GM12875 (cell line): ENCODE results near the gene HTR6.

Experiments
- H3K4me3 ChIP-seq: one replicate; pipeline ENCODE4 v1.5.1; 2011; ENCODE audit warnings: low read depth, low read length, control low read depth
- TF ChIP-seq, protein P1 (sequence below): IDR thresholded peaks from 2 replicates; pipeline ENCODE4 v1.5.1; 2011; ENCODE audit warnings: low read depth, mild to moderate bottlenecking, control low read depth, inconsistent platforms, low read length, moderate library complexity, borderline replicate concordance; ENCODE audit not compliant: insufficient read depth

Gene HTR6

DNA sequence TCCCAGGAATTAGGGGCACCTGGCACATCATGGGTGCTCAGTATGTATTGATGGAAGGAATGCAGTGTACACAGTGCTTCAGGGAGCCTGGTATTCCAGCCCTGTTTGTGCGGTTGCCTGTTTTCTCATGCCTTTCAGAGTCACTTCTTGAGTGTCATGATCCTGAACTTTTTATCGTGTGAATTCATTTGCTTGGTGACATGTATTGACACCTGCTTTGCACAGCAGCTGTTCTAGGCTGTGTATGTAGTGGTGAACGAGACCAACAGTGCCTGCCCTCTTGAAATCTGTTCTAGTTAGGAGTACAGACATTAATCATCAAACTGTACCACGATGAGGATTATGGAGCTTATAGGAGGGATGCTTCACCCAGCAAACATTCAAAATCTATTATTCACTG is 6.1 kb downstream of the HTR6 start:
- no peak overlapping the region for H3K4me3 ChIP-seq

DNA sequence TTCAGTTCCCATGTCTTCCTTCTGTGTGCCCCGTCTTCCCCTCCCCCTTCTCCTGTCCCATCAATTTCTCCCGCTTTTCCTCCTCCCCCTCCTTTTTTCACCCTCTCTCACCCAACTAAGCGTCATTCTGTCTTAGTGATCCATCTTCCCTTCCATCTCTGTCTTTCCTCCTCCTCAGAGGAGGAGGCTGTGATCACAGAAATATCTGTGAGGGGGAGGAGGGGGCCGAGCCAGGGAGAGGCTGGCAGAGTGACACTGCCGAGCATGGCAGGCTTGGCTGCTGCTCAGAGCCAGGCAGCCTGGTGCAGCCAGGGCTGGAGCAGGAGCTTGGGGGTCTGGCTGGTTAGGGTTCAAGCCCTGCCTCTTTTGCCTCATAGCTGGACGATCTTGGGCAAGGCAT is 7.6 kb downstream of the HTR6 start:
- TF ChIP-seq, protein P1, sequence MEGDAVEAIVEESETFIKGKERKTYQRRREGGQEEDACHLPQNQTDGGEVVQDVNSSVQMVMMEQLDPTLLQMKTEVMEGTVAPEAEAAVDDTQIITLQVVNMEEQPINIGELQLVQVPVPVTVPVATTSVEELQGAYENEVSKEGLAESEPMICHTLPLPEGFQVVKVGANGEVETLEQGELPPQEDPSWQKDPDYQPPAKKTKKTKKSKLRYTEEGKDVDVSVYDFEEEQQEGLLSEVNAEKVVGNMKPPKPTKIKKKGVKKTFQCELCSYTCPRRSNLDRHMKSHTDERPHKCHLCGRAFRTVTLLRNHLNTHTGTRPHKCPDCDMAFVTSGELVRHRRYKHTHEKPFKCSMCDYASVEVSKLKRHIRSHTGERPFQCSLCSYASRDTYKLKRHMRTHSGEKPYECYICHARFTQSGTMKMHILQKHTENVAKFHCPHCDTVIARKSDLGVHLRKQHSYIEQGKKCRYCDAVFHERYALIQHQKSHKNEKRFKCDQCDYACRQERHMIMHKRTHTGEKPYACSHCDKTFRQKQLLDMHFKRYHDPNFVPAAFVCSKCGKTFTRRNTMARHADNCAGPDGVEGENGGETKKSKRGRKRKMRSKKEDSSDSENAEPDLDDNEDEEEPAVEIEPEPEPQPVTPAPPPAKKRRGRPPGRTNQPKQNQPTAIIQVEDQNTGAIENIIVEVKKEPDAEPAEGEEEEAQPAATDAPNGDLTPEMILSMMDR = no peak
- H3K4me3 ChIP-seq = no peak overlapping the region

More for the DNA sequence above, 6.1 kb downstream of the HTR6 start:
- TF ChIP-seq, protein P1 = no peak

DNA sequence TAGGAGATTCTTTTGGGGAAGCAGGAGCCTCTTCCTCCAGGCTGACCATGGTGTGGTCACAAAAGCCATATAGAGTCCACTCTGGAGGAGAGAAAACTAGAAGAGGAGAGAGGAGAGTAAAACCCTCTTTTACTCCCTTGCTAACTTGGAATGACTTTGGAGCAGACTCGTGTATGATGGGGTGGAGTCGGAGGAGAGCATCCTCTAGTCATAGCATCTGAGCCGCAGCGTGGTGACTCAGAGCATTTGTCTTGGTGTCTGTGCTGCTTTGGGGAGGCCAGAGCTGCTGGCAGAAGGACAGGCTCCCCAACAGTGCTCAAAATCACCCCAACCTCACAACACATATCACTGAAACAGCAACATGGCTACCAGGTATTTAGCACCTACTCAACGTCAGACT is 11.1 kb downstream of the HTR6 start:
- H3K4me3 ChIP-seq = no peak overlapping the region
- TF ChIP-seq, protein P1 = no peak

DNA sequence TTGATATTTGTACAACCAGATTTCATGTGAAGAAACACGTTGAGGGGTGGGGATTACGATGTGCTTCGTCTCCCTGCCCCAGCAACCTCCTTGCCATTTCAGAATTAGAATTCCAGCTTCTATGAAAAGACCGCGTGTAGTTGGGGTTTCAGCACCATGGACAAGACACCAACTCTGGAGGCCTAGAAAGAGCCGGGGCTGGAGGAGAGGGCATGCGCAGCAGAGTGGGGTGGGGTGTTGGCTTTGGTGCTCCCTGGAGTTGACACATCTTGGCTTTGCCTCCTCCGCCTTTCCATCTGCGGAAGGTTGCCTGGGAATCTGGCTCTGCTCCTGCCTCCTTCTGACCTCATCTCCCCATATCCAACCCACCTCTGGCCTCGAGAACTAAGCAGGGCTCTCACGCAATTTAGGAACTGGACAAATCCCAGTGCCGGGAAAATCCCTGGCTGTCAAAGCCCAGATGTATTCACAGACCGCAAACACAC is 11.8 kb downstream of the HTR6 start:
- TF ChIP-seq, protein P1 = no peak
- H3K4me3 ChIP-seq = no peak overlapping the region

DNA sequence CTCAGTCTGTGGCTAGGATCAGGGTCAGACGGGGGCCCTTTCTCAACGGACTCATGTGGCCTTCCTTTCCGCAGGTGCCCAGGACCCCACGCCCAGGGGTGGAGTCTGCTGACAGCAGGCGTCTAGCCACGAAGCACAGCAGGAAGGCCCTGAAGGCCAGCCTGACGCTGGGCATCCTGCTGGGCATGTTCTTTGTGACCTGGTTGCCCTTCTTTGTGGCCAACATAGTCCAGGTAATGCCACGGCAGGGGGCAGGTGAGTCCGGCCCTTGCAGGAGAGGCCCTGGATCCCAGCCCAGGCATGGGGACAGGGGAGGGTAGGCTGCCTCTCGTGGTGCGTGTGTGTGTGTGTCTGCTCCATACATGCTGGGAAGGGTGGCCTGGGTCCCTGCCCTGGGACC is 13.8 kb downstream of the HTR6 start:
- H3K4me3 ChIP-seq = no peak overlapping the region
- TF ChIP-seq, protein P1 = no peak

DNA sequence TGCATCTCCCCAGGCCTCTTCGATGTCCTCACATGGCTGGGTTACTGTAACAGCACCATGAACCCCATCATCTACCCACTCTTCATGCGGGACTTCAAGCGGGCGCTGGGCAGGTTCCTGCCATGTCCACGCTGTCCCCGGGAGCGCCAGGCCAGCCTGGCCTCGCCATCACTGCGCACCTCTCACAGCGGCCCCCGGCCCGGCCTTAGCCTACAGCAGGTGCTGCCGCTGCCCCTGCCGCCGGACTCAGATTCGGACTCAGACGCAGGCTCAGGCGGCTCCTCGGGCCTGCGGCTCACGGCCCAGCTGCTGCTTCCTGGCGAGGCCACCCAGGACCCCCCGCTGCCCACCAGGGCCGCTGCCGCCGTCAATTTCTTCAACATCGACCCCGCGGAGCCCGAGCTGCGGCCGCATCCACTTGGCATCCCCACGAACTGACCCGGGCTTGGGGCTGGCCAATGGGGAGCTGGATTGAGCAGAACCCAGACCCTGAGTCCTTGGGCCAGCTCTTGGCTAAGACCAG is 14.3 kb downstream of the HTR6 start:
- H3K4me3 ChIP-seq = no peak overlapping the region
- TF ChIP-seq, protein P1 = no peak

DNA sequence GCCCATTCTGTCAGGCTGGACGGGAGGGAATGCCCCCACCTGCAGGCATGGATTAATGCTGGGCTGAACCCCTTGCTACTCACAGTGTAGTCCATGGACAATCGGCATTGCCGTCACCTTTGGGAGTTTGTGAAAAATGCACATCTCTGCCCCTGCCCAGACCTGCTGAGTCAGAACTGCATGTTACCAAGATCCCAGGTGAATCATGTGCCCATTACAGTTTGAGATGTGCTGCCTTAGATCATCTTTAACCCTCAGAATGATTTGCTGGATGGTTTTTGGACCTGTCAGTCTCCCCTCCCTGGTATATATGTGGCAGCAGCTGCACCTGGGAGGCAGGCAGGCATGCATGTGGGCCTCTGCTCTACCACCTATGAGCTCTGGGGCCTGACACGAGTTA is 15.0 kb downstream of the HTR6 start:
- TF ChIP-seq, protein P1 = no peak
- H3K4me3 ChIP-seq = no peak overlapping the region
